ENCODE results near the gene OR8B4.
"Not testable (repeated sequence)": the region's sequence is repeated elsewhere in the genome, so short reads cannot be mapped to it uniquely, and the experiment has no call there.

The OR8B4 gene

GRCh38 chr11:124424384-124424921 lies at the start of gene OR8B4:
OR8B4 (minus strand) TSS chr11:124424871; CDS start chr11:124424871, 0 bp downstream.
- Mint-ChIP-seq H3K27ac (no peak within 1 kb of the TSS), H3K4me1 (no peaks in the 10 kb centered on the region), H3K4me3 (no peak within 1 kb of the TSS), H3K36me3 (no peaks in the 10 kb centered on the region), H3K9me3 (peaks cover 2% of the 10 kb centered on the region), H3K27me3 (peaks cover 3% of the 10 kb centered on the region)

- Mint-ChIP-seq H3K27me3 (peaks cover 11% of the 10 kb centered on the region), H3K36me3 (no peaks in the 10 kb centered on the region), H3K27ac (no peak overlapping the region), H3K9me3 (no peaks in the 10 kb centered on the region), H3K4me3 (no peak overlapping the region), H3K4me1 (no peaks in the 10 kb centered on the region)
Measured at GRCh38 chr11:124474079-124474478, 49.4 kb upstream of the OR8B4 start.

GRCh38 chr11:124473476-124473875 lies 48.8 kb upstream of the OR8B4 start:
- Mint-ChIP-seq H3K36me3 (no peaks in the 10 kb centered on the region), H3K27me3 (peaks cover 13% of the 10 kb centered on the region), H3K9me3 (no peaks in the 10 kb centered on the region), H3K27ac (no peak overlapping the region), H3K4me3 (no peak overlapping the region), H3K4me1 (no peaks in the 10 kb centered on the region)

GRCh38 chr11:124470561-124471227 lies 46.0 kb upstream of the OR8B4 start:
- Mint-ChIP-seq H3K36me3 (no peaks in the 10 kb centered on the region), H3K27ac (no peak overlapping the region), H3K9me3 (no peaks in the 10 kb centered on the region), H3K4me1 (no peaks in the 10 kb centered on the region), H3K27me3 (peaks cover 7% of the 10 kb centered on the region), H3K4me3 (no peak overlapping the region)

GRCh38 chr11:124467381-124467927 lies 42.8 kb upstream of the OR8B4 start:
- Mint-ChIP-seq H3K27me3 (peaks cover 7% of the 10 kb centered on the region), H3K36me3 (no peaks in the 10 kb centered on the region), H3K27ac (no peak overlapping the region), H3K9me3 (no peaks in the 10 kb centered on the region), H3K4me3 (no peak overlapping the region), H3K4me1 (no peaks in the 10 kb centered on the region)

GRCh38 chr11:124465368-124465767 lies 40.7 kb upstream of the OR8B4 start:
- Mint-ChIP-seq H3K4me1 (no peaks in the 10 kb centered on the region), H3K4me3 (no peak overlapping the region), H3K27ac (no peak overlapping the region), H3K27me3 (peaks cover 7% of the 10 kb centered on the region), H3K9me3 (no peaks in the 10 kb centered on the region), H3K36me3 (no peaks in the 10 kb centered on the region)

- Mint-ChIP-seq H3K4me3 (no peak overlapping the region), H3K9me3 (no peaks in the 10 kb centered on the region), H3K36me3 (no peaks in the 10 kb centered on the region), H3K27me3 (peaks cover 4% of the 10 kb centered on the region), H3K4me1 (no peaks in the 10 kb centered on the region), H3K27ac (no peak overlapping the region)
Measured at GRCh38 chr11:124463990-124464389, 39.3 kb upstream of the OR8B4 start.

- peaks cover 3% of the 10 kb centered on the region for H3K27me3 Mint-ChIP-seq
- no peak overlapping the region for H3K27ac Mint-ChIP-seq
- H3K9me3 Mint-ChIP-seq: no peaks in the 10 kb centered on the region
- no peaks in the 10 kb centered on the region for H3K36me3 Mint-ChIP-seq
- H3K4me3 Mint-ChIP-seq: no peak overlapping the region
- no peaks in the 10 kb centered on the region for H3K4me1 Mint-ChIP-seq
Measured at GRCh38 chr11:124463324-124463723, 38.7 kb upstream of the OR8B4 start.

- Mint-ChIP-seq H3K36me3 (no peaks in the 10 kb centered on the region), H3K4me1 (no peaks in the 10 kb centered on the region), H3K27me3 (peaks cover 4% of the 10 kb centered on the region), H3K9me3 (no peaks in the 10 kb centered on the region), H3K4me3 (no peak overlapping the region), H3K27ac (no peak overlapping the region)
Measured at GRCh38 chr11:124460459-124460858, 35.8 kb upstream of the OR8B4 start.

GRCh38 chr11:124459379-124459778 lies 34.7 kb upstream of the OR8B4 start:
- H3K4me1 Mint-ChIP-seq, H3K27ac Mint-ChIP-seq, H3K9me3 Mint-ChIP-seq, H3K27me3 Mint-ChIP-seq, H3K4me3 Mint-ChIP-seq, H3K36me3 Mint-ChIP-seq: not testable (repeated sequence)

- no peaks in the 10 kb centered on the region for H3K36me3 Mint-ChIP-seq
Measured at GRCh38 chr11:124454552-124454951, 29.9 kb upstream of the OR8B4 start.

GRCh38 chr11:124446916-124447315 lies 22.2 kb upstream of the OR8B4 start:
- H3K27ac Mint-ChIP-seq: no peak overlapping the region
- H3K9me3 Mint-ChIP-seq: peaks cover 4% of the 10 kb centered on the region
- H3K27me3 Mint-ChIP-seq: peaks cover 5% of the 10 kb centered on the region
- H3K4me1 Mint-ChIP-seq: no peaks in the 10 kb centered on the region
- H3K4me3 Mint-ChIP-seq: no peak overlapping the region
- H3K36me3 Mint-ChIP-seq: no peaks in the 10 kb centered on the region

More at GRCh38 chr11:124454552-124454951, 29.9 kb upstream of the OR8B4 start:
- Mint-ChIP-seq H3K4me1 (no peaks in the 10 kb centered on the region), H3K27ac (no peak overlapping the region), H3K4me3 (no peak overlapping the region), H3K27me3 (peaks cover 3% of the 10 kb centered on the region), H3K9me3 (peaks cover 4% of the 10 kb centered on the region)

GRCh38 chr11:124445646-124446150 lies 21.0 kb upstream of the OR8B4 start, which contains the start of gene OR8B8:
OR8B8 (minus strand) TSS chr11:124445696; CDS start chr11:124441085, 4,611 bp downstream.
- H3K27me3 Mint-ChIP-seq: peaks cover 3% of the 10 kb centered on the region
- H3K27ac Mint-ChIP-seq: no peak within 1 kb of the TSS
- no peaks in the 10 kb centered on the region for H3K9me3 Mint-ChIP-seq
- no peaks in the 10 kb centered on the region for H3K36me3 Mint-ChIP-seq
- no peaks in the 10 kb centered on the region for H3K4me1 Mint-ChIP-seq
- no peak within 1 kb of the TSS for H3K4me3 Mint-ChIP-seq

- no peaks in the 10 kb centered on the region for H3K36me3 Mint-ChIP-seq
- no peaks in the 10 kb centered on the region for H3K4me1 Mint-ChIP-seq
- no peak overlapping the region for H3K4me3 Mint-ChIP-seq
- peaks cover 9% of the 10 kb centered on the region for H3K27me3 Mint-ChIP-seq
- no peaks in the 10 kb centered on the region for H3K9me3 Mint-ChIP-seq
- H3K27ac Mint-ChIP-seq: no peak overlapping the region
Measured at GRCh38 chr11:124442847-124443246, 18.2 kb upstream of the OR8B4 start.

GRCh38 chr11:124442442-124442841 lies 17.8 kb upstream of the OR8B4 start:
- Mint-ChIP-seq H3K27ac (no peak overlapping the region), H3K27me3 (peaks cover 9% of the 10 kb centered on the region), H3K4me1 (no peaks in the 10 kb centered on the region), H3K36me3 (no peaks in the 10 kb centered on the region), H3K9me3 (no peaks in the 10 kb centered on the region), H3K4me3 (no peak overlapping the region)

GRCh38 chr11:124441519-124441918 lies 16.8 kb upstream of the OR8B4 start:
- Mint-ChIP-seq H3K27me3 (peaks cover 9% of the 10 kb centered on the region), H3K36me3 (no peaks in the 10 kb centered on the region), H3K27ac (no peak overlapping the region)

More at GRCh38 chr11:124441519-124441918, 16.8 kb upstream of the OR8B4 start:
- Mint-ChIP-seq H3K4me1 (no peaks in the 10 kb centered on the region), H3K4me3 (no peak overlapping the region), H3K9me3 (no peaks in the 10 kb centered on the region)

All from activated naive CD4-positive, alpha-beta T cell treated with anti-CD3 and anti-CD28 coated beads, Interleukin-2, amount 50 U/mL, for 24 hours (primary cell).